Measurements from ENCODE around the gene CIDEA. TPM values are rescaled to one million over a fixed set of nuclear protein-coding genes. Genes with fewer than 3 reads are reported as not detected.
"Not testable (repeated sequence)": the region's sequence is repeated elsewhere in the genome, so short reads cannot be mapped to it uniquely, and the experiment has no call there.

Gene CIDEA
- total and polyA plus RNA-seq, 7 donors = 0.38 to 2.7 (median 0.72) TPM; not detected in 3

- intact Hi-C loops (cut with DNase I) = loop anchor here (5.0 to 10.0 kb wide), 3 partner anchors 152 to 195 kb away; no protein-coding TSS in a partner anchor
- Histone ChIP-seq H3K36me3 (ENCODE audit: insufficient read depth in 1 of 2, low read depth in 1 of 2) (no peaks in the 10 kb centered on the region), H3K27me3 (ENCODE audit: insufficient read depth in 3 of 3, low read length in 2 of 3) (peaks cover 0 to 9% (median 3%) of the 10 kb centered on the region in 3 donors), H3K4me3 (no peak overlapping the region), H3K27ac (no peak overlapping the region), H3K4me1 (no peaks in the 10 kb centered on the region), H3K9me3 (no peaks in the 10 kb centered on the region)
- TF ChIP-seq, protein P1, sequence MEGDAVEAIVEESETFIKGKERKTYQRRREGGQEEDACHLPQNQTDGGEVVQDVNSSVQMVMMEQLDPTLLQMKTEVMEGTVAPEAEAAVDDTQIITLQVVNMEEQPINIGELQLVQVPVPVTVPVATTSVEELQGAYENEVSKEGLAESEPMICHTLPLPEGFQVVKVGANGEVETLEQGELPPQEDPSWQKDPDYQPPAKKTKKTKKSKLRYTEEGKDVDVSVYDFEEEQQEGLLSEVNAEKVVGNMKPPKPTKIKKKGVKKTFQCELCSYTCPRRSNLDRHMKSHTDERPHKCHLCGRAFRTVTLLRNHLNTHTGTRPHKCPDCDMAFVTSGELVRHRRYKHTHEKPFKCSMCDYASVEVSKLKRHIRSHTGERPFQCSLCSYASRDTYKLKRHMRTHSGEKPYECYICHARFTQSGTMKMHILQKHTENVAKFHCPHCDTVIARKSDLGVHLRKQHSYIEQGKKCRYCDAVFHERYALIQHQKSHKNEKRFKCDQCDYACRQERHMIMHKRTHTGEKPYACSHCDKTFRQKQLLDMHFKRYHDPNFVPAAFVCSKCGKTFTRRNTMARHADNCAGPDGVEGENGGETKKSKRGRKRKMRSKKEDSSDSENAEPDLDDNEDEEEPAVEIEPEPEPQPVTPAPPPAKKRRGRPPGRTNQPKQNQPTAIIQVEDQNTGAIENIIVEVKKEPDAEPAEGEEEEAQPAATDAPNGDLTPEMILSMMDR (IDR thresholded peaks at IDR 0.05) = no peak
- WGBS, 3 donors = 77 to 83% (median 78%) methylated on average over 6 of the region's 6 CpGs
- no peak for DNase-seq
- no peak for ATAC-seq
Observed at GRCh38 chr18:12239431-12239830, 14.7 kb upstream of the CIDEA start.

GRCh38 chr18:12242658-12243260 is 11.4 kb upstream of the CIDEA start:
- Histone ChIP-seq H3K4me3 (no peak overlapping the region), H3K4me1 (no peaks in the 10 kb centered on the region), H3K9me3 (no peaks in the 10 kb centered on the region), H3K27me3 (ENCODE audit: insufficient read depth in 3 of 3, low read length in 2 of 3) (peaks cover 0 to 17% (median 7%) of the 10 kb centered on the region in 3 donors), H3K27ac (no peak overlapping the region), H3K36me3 (ENCODE audit: insufficient read depth in 1 of 2, low read depth in 1 of 2) (no peaks in the 10 kb centered on the region)
- DNase-seq (no peak), ATAC-seq (no peak)
- 86 to 92% (median 91%) methylated on average over 21 of the region's 21 CpGs for WGBS, 3 donors
- intact Hi-C loops (cut with DNase I) = no loop called here
- TF ChIP-seq, protein P1 (IDR thresholded peaks at IDR 0.05) = no peak

DNA sequence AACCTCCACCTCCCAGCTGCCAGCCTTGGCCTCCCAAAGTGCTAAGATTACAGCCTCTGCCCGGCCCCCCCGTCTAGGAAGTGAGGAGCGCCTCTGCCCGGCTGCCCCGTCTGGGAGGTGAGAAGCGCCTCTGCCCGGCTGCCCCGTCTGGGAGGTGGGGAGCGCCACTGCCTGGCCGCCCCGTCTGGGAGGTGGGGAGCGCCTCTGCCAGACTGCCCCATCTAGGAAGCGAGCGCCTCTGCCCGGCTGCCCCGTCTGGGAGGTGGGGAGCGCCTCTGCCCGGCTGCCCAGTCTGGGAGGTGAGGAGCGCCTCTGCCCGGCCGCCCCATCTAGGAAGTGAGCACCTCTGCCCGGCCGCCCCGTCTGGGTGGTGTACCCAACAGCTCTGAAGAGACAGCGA is 10.9 kb upstream of the CIDEA start:
- intact Hi-C loops (cut with DNase I); H3K4me1 ChIP-seq; ATAC-seq; H3K4me3 ChIP-seq; H3K9me3 ChIP-seq; DNase-seq; H3K36me3 ChIP-seq (ENCODE audit: insufficient read depth in 1 of 2, low read depth in 1 of 2); H3K27ac ChIP-seq: not testable (repeated sequence)
- peaks cover 0 to 17% (median 7%) of the 10 kb centered on the region in 3 donors for H3K27me3 ChIP-seq (ENCODE audit: insufficient read depth in 3 of 3, low read length in 2 of 3)
- WGBS, 3 donors = 91 to 94% (median 93%) methylated on average over 19 to 25 of the region's 25 CpGs

DNA sequence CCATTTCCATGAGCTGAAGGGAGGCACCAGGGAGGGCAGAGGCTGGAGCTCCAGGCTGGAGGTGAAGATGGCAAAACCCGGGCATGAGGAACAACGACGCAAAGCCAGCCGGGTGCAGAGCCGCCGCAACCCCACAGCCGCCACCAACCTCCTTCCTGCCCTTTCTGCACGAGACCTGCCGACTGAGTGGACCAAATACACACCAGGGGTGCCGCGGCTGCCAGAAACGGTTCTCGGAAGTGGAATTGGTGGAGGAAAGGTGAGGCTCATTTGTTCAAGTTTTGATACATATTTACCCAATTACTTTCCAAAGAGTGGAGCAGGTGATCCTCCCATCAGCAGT is 8.4 kb upstream of the CIDEA start:
- 93 to 96% (median 95%) methylated on average over 13 of the region's 13 CpGs for WGBS, 3 donors
- peak in 1 of 2 donors; percentile 27 for DNase-seq
- no peaks in the 10 kb centered on the region for H3K4me1 ChIP-seq
- no peak overlapping the region for H3K27ac ChIP-seq
- intact Hi-C loops (cut with DNase I) = no loop called here
- no peak for ATAC-seq
- H3K36me3 ChIP-seq (ENCODE audit: insufficient read depth in 1 of 2, low read depth in 1 of 2) = no peaks in the 10 kb centered on the region
- peaks cover 0 to 20% (median 7%) of the 10 kb centered on the region in 3 donors for H3K27me3 ChIP-seq (ENCODE audit: insufficient read depth in 3 of 3, low read length in 2 of 3)
- TF ChIP-seq, protein P1 (IDR thresholded peaks at IDR 0.05) = no peak
- H3K4me3 ChIP-seq = no peak overlapping the region
- no peaks in the 10 kb centered on the region for H3K9me3 ChIP-seq

DNA sequence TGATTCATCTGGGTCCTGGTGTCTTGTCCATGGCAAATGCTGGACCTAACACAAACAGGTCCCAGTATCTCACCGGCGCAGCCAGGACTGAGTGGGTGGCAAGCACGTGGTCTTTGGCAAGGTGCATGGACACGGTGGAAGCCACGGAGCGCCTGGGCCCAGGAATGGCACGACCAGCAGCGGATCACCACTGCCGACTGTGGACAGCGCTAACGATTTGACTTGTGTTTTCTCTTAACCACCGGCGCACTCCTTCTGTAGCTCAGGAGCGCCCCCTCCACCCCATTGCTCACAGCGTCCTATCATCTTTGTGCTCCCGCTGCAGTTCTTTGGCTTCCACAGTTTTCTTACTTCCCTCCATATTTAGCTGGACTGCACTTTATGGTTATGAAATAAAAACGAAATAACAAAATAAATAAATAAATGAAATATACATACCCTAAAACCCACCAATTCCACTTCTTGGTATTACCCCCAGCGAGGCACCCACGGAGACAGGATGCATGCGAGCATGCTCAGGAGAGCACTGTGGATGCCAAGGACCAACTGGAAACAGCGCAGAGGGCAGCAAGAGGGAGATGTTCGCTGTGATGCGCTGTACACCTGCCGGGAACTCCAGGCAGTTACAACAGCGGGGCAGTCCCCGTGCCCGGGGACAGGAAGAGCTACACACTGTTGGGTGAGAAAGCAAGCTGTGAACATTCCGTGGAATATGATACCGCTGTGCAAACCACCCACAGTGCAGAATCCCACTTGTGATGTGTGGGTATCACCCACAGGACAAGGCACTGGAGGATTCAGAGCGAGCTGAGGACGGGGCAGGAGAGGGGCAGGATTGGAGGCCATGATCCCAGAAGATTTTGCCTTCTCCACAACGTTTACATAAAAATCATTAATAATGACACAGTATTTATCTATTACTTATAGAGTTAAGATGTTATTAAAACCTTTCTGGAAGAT is 7.0 kb upstream of the CIDEA start:
- no peak for ATAC-seq
- TF ChIP-seq, protein P1 (IDR thresholded peaks at IDR 0.05) = no peak
- Histone ChIP-seq H3K27ac (no peak overlapping the region), H3K4me3 (no peak overlapping the region), H3K36me3 (ENCODE audit: insufficient read depth in 1 of 2, low read depth in 1 of 2) (no peaks in the 10 kb centered on the region), H3K9me3 (no peaks in the 10 kb centered on the region), H3K27me3 (ENCODE audit: insufficient read depth in 3 of 3, low read length in 2 of 3) (peaks cover 0 to 18% (median 7%) of the 10 kb centered on the region in 3 donors), H3K4me1 (no peaks in the 10 kb centered on the region)
- peak in 1 of 2 donors; percentile 26 for DNase-seq
- 39 to 46% (median 41%) methylated on average over 32 of the region's 32 CpGs for WGBS, 3 donors
- intact Hi-C loops (cut with DNase I) = no loop called here

Data from psoas muscle (tissue), 8 donors.